ENCODE measurements around the gene RBFOX1.

Gene RBFOX1

GRCh38 chr16:7716660-7717550 is 384.3 kb downstream of the RBFOX1 start:
- peak; percentile 20 for DNase-seq

GRCh38 chr16:7722761-7723160 is 390.1 kb downstream of the RBFOX1 start:
- DNase-seq = no peak

GRCh38 chr16:7731141-7731540 is 398.5 kb downstream of the RBFOX1 start:
- peak; percentile 84 for DNase-seq

- no peak for DNase-seq
These were observed 403.6 kb downstream of the RBFOX1 start for GRCh38 chr16:7736138-7736665.

GRCh38 chr16:7742626-7743025 is 410.0 kb downstream of the RBFOX1 start:
- DNase-seq = no peak

- DNase-seq = no peak
These were observed 412.1 kb downstream of the RBFOX1 start for GRCh38 chr16:7744546-7745264.

GRCh38 chr16:7745276-7745675 is 412.6 kb downstream of the RBFOX1 start:
- peak; percentile 44 for DNase-seq

- DNase-seq = peak; percentile 67
These were observed 414.3 kb downstream of the RBFOX1 start for GRCh38 chr16:7746941-7747340.

- no peak for DNase-seq
These were observed 415.9 kb downstream of the RBFOX1 start for GRCh38 chr16:7748522-7748921.

- DNase-seq = no peak
These were observed 422.8 kb downstream of the RBFOX1 start for GRCh38 chr16:7755347-7755882.

Measured in femur (tissue), 1 donor.